Cerebellar nuclear complex (tissue), 1 donor: Measurements from ENCODE around the gene FAM181A.

Experiments used
- DNase-seq, 2 experiments: peaks; one replicate each; lab custom pipeline; 2025; lab: John Stamatoyannopoulos, UW

Gene FAM181A

GRCh38 chr14:93962701-93963601 lies 35.8 kb downstream of the FAM181A start:
- DNase-seq, result no peak

DNA sequence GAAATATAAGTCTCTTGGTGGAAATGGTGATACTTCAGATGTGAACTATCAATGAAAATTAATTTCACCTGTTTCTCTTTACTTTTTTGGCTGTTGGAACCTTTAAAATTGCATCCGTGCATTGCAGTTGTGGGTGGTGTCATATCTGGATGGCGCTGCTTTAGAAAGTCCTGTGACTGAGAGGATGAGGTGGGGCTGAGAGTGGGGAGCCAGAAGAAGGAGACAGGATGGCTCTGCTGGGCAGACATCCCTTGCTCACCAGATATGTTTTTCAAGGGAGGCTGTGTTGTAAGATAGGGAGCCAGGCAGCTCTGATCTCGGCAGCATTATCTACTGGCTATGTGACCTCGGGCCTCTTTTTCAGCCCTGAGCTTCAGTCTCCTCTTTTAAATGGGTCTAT lies 36.5 kb downstream of the FAM181A start:
- no peak for DNase-seq

GRCh38 chr14:93964281-93964680 lies 37.1 kb downstream of the FAM181A start:
- DNase-seq, result no peak

- no peak for DNase-seq
Measured at GRCh38 chr14:93964820-93965286, 37.7 kb downstream of the FAM181A start.

DNA sequence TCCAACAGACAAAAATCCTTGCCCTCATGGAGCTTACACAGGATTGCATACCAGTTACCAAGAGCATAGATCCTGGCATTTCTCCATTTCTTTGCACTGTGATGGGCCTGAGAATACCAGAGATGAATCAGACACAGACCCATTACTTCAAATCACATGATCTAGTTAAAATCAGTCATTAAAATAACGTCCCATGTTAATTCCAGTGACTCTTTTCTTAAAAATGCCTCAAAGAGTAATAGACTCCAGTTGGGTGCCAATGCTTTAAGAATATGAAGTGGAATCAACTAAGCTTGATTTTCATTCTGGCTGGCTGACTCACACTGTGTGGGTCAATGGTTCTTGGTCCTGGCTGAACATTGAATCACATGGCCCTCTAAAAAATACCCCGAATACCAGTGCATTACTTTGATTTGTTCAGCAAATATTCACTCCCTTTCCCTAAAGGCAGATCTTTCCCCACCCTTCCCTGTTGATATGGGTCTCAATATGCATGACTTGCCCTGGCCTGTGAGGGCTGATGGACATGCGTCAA lies 38.2 kb downstream of the FAM181A start:
- no peak for DNase-seq

GRCh38 chr14:93965946-93966474 lies 38.9 kb downstream of the FAM181A start:
- DNase-seq, result no peak

- DNase-seq, result no peak
Measured at GRCh38 chr14:93967637-93968250, 40.6 kb downstream of the FAM181A start.

GRCh38 chr14:93969082-93969828 lies 42.1 kb downstream of the FAM181A start:
- DNase-seq, result no peak

- DNase-seq, result no peak
Measured at GRCh38 chr14:93970585-93970964, 43.4 kb downstream of the FAM181A start.

DNA sequence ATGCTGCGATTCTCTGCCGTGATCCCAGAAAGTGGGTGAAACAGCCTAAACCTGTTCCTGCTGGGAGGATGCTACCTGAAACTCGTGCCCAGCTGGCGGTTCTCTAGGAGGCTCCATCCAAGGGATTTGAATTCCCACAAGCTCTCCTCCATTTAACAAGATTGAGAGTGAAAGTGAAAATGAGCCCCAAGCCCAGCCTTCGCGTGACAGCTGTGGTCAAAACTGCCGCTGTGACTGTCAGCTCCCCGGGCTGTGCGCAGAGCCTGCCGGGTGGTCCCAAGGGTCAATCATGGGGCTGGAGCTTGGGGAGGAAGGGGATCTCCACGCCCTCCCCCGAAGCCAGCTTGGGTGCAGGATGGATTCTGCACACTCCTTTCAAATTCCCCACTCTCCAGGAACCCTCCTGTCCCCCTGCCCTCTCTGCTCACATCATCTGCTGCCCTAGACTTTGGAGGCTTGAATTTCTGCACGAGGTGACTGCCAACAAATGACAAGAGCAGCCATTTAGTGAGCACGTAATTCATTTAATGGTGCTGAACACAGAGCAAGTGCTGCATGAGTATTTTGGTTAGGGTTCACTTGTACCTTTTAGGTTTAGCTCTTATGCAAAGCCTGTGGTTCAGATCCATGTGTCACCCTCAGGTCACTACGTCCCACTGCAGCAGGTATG lies 44.0 kb downstream of the FAM181A start:
- no peak for DNase-seq

DNA sequence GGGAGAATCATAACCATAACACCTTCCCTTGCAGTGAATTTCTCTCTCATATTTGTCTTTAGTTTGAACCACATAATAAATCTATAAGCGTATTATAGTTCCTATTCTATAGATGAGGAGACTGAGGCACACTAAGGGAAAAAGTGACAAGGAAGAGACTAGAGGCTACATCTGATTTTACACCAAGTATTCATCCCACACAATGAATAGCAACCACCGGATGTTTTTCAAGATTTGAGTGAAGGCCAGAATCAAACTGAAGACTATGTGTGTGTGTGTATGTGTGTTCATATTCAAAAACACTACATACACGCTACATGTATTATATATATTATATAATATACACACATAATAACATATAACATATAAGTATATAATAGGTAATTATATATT lies 44.5 kb downstream of the FAM181A start:
- no peak for DNase-seq

GRCh38 chr14:93972618-93973205 lies 45.6 kb downstream of the FAM181A start:
- no peak for DNase-seq

- DNase-seq, result no peak
Measured at GRCh38 chr14:93973607-93974006, 46.5 kb downstream of the FAM181A start.

DNA sequence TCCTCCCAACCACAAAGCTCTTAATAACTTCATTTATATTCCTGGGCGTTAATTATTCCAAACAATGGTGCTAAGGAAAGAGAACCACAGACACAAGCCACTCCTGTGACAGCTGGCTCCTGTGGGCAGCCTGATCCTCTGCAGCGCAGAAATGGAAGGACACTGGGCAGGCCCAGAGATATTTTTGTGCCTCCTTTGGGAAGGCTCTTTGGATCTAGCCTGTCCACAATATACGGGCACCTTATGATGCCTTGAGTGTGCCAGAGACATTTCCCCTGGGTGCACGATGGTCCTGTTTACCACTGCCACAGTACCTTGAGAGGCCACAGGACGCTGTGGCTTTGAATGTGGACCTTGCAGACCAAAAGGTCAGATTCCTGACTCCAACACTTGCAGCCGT lies 47.2 kb downstream of the FAM181A start:
- DNase-seq, result no peak

GRCh38 chr14:93974833-93975232 lies 47.7 kb downstream of the FAM181A start:
- DNase-seq, result no peak

GRCh38 chr14:93975791-93976476 lies 48.8 kb downstream of the FAM181A start:
- no peak for DNase-seq

DNA sequence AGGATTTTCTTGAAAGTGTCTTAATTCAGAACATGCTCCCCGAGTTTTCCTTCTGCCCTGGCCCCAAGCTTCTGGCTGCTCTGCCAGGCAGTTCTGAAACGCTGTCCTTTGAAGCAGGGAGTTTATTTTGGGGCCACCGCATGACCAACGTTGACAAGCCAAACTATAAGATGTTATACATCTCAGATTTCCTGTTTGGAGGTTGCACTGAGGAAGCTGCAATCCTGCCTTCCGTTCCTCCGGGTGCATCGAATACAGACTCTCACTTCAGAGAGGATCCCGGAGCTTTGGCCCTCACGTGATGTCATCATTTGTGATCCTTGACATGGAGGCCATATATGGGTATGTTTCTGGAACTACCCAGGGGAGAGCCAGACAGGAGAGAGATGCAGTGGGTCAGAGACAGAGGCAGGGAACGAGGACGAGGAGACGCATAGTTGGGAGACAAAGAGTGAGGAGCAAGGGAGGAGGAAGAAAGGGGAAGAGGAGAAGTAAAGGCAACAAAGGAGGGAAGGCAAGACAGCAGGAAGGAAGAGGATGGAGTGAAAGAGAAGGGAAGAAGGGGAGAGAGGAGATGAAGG lies 49.4 kb downstream of the FAM181A start, which contains the start of gene ASB2:
ASB2 (minus strand) TSS at position 94 of the 581 bp plus-strand sequence. CDS start 12,031 bp downstream, outside the sequence.
- DNase-seq, result no peak

- DNase-seq, result no peak
Measured at GRCh38 chr14:93977171-93977570, 50.0 kb downstream of the FAM181A start.

GRCh38 chr14:93977790-93978581 lies 50.8 kb downstream of the FAM181A start:
- no peak for DNase-seq
